Activated CD4-positive, alpha-beta memory T cell treated with anti-CD3 and anti-CD28 coated beads, Interleukin-2, amount 10 ng/mL, durations not matched to agents 7 days and 5 days (primary cell): ENCODE results near the gene TTLL4. TPM values are rescaled to one million over a fixed set of nuclear protein-coding genes. Genes with fewer than 3 reads are reported as not detected.

Experiments
- CTCF ChIA-PET: fragments of 350-600 bp; sonication (Branson Sonifier 250); formaldehyde crosslinking; loops from one replicate; lab custom pipeline; 2021; ENCODE audit warnings: antibody characterized with exemption, inconsistent platforms; lab: Charles Lee
- POLR2A ChIA-PET: fragments of 350-600 bp; sonication (Branson Sonifier 250); formaldehyde crosslinking; loops from one replicate; lab custom pipeline; 2021; ENCODE audit warnings: antibody characterized with exemption; lab: Charles Lee
- DNase-seq: peaks from one replicate; pipeline ENCODE4 v3.0.0-alpha.2; 2020
- H3K27ac Mint-ChIP-seq: one replicate; pipeline ENCODE4 v1.8.0; 2021; ENCODE audit warnings: mild to moderate bottlenecking, mixed read lengths
- H3K27me3 Mint-ChIP-seq: one replicate; pipeline ENCODE4 v1.8.0; 2021; ENCODE audit warnings: mixed read lengths
- H3K36me3 Mint-ChIP-seq: one replicate; pipeline ENCODE4 v1.8.0; 2021; ENCODE audit warnings: low read depth, mixed read lengths
- H3K4me1 Mint-ChIP-seq: one replicate; pipeline ENCODE4 v1.8.0; 2021; ENCODE audit warnings: mixed read lengths
- H3K4me3 Mint-ChIP-seq: one replicate; pipeline ENCODE4 v1.8.0; 2021; ENCODE audit warnings: mild to moderate bottlenecking, mixed read lengths
- H3K9me3 Mint-ChIP-seq: one replicate; pipeline ENCODE4 v1.8.0; 2021; ENCODE audit warnings: mixed read lengths
- total RNA-seq, 2 experiments: library from RNA; stranded (reverse); gene quantifications; one replicate each; pipeline ENCODE4 v1.2.3, GENCODE V29; 2021

The TTLL4 gene
- total RNA-seq, 2 experiments from 2014 or later = 27.6 to 29.2 TPM

DNA sequence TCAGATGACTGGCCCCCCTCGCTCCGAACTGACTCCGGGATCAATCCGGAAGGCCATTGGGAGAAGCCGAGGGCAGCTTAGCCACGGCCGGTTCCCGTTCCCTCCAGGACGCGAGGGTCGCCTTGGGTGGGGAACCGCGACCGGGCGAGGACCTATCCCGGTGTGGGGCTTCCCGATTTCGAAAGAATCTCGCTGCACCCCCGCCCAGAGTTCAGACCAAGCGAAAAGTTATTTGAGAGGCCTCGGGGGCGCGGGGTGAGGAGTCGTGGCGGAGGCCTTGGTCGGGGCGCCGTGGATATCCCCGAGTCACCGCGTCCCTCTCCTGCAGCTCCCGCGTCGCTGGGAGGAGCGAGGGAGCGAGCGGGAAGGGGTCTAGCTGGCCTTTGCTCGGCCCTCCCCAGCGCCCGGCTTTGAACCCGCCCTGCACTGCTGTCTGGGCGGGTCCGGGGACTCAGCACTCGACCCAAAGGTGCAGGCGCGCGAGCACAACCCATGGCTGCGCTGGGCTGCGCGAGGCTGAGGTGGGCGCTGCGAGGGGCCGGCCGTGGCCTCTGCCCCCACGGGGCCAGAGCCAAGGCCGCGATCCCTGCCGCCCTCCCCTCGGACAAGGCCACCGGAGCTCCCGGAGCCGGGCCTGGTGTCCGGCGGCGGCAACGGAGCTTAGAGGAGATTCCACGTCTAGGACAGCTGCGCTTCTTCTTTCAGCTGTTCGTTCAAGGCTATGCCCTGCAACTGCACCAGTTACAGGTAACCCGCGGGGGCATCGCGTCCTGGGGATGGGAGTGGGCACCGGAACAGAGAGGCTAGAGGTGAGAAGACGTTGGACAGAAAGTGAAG lies 71.3 kb downstream of the TTLL4 start, which contains the start of gene CYP27A1:
Gene CYP27A1, plus strand, starts transcription at position 457 of the 837 bp plus-strand sequence. Its CDS starts 36 bp downstream, at position 493.
- no peak within 1 kb of the TSS for H3K4me3 Mint-ChIP-seq
- H3K36me3 Mint-ChIP-seq = peaks cover 7% of the 10 kb centered on the region
- H3K9me3 Mint-ChIP-seq = peaks cover 8% of the 10 kb centered on the region
- CTCF ChIA-PET = no interaction called here
- DNase-seq = no peak
- peaks cover 45% of the 10 kb centered on the region for H3K27me3 Mint-ChIP-seq
- H3K27ac Mint-ChIP-seq = no peak within 1 kb of the TSS
- peaks cover 2% of the 10 kb centered on the region for H3K4me1 Mint-ChIP-seq
- POLR2A ChIA-PET = no interaction called here

DNA sequence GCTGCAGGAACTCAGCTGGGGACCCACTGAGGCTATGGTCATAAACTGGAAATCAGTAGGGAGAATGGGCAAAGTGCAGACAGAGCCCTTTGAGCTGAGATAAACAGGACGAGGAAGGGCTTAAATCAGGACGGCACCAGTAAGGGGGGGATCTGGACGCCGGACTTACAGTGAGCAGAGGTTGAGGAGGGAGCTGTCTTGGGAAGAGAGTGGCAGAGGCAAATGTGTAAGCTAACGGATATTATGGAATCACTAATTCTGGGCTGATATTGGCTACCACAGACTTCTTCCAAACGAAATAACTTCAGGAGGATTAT lies 71.9 kb downstream of the TTLL4 start:
- H3K4me1 Mint-ChIP-seq = peaks cover 2% of the 10 kb centered on the region
- ChIA-PET POLR2A (no interaction called here), CTCF (no interaction called here)
- peaks cover 4% of the 10 kb centered on the region for H3K9me3 Mint-ChIP-seq
- peaks cover 45% of the 10 kb centered on the region for H3K27me3 Mint-ChIP-seq
- H3K36me3 Mint-ChIP-seq = peaks cover 3% of the 10 kb centered on the region
- no peak for DNase-seq
- H3K4me3 Mint-ChIP-seq = no peak overlapping the region
- no peak overlapping the region for H3K27ac Mint-ChIP-seq

DNA sequence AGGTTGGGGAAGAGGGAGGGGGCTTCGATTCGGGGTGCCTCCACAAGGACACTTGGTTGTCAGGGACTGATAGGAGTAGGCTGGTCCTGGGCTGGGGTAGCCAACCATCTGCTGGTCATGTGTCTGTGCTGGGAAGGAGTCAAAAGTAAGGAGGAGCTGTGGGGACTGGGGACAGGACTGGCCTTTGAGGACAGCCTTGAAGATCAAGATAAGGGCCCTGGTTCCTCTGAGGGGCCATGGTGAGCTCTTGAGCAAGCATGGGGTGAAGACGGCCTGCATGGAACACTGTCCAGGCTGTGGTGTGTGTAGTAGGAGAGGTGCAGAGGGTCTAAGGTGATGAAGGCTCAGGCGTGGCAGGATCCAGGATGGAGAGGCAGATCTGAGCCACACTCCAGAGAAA lies 73.1 kb downstream of the TTLL4 start:
- H3K9me3 Mint-ChIP-seq = no peaks in the 10 kb centered on the region
- CTCF ChIA-PET = no interaction called here
- no peaks in the 10 kb centered on the region for H3K36me3 Mint-ChIP-seq
- POLR2A ChIA-PET = no interaction called here
- H3K4me3 Mint-ChIP-seq = no peak overlapping the region
- H3K27me3 Mint-ChIP-seq = peaks cover 47% of the 10 kb centered on the region
- peaks cover 2% of the 10 kb centered on the region for H3K4me1 Mint-ChIP-seq
- DNase-seq = no peak
- H3K27ac Mint-ChIP-seq = no peak overlapping the region

- Mint-ChIP-seq H3K9me3 (no peaks in the 10 kb centered on the region), H3K4me3 (no peak overlapping the region), H3K27ac (no peak overlapping the region), H3K4me1 (peaks cover 2% of the 10 kb centered on the region), H3K27me3 (peaks cover 42% of the 10 kb centered on the region), H3K36me3 (no peaks in the 10 kb centered on the region)
- no peak for DNase-seq
- ChIA-PET CTCF (no interaction called here), POLR2A (no interaction called here)
Observed at GRCh38 chr2:218785103-218785502, 74.5 kb downstream of the TTLL4 start.

GRCh38 chr2:218786133-218786532 lies 75.5 kb downstream of the TTLL4 start:
- Mint-ChIP-seq H3K9me3 (no peaks in the 10 kb centered on the region), H3K36me3 (no peaks in the 10 kb centered on the region), H3K4me3 (no peak overlapping the region), H3K27ac (no peak overlapping the region), H3K27me3 (peaks cover 35% of the 10 kb centered on the region), H3K4me1 (peaks cover 2% of the 10 kb centered on the region)
- no peak for DNase-seq
- CTCF ChIA-PET = no interaction called here
- POLR2A ChIA-PET = no interaction called here

- Mint-ChIP-seq H3K27me3 (peaks cover 23% of the 10 kb centered on the region), H3K27ac (no peak overlapping the region), H3K9me3 (no peaks in the 10 kb centered on the region), H3K4me3 (no peak overlapping the region), H3K4me1 (no peaks in the 10 kb centered on the region), H3K36me3 (no peaks in the 10 kb centered on the region)
- ChIA-PET CTCF (interaction anchor here (0.6 kb wide), 1 partner anchor 222 kb away, joined by 3 read pairs; no protein-coding TSS in a partner anchor), POLR2A (no interaction called here)
- DNase-seq = no peak
Observed at GRCh38 chr2:218788529-218789255, 78.1 kb downstream of the TTLL4 start.

- H3K36me3 Mint-ChIP-seq = no peaks in the 10 kb centered on the region
- no peak for DNase-seq
- no peak overlapping the region for H3K4me3 Mint-ChIP-seq
- CTCF ChIA-PET = no interaction called here
- H3K27me3 Mint-ChIP-seq = peaks cover 37% of the 10 kb centered on the region
- no peak overlapping the region for H3K27ac Mint-ChIP-seq
- H3K4me1 Mint-ChIP-seq = no peaks in the 10 kb centered on the region
- H3K9me3 Mint-ChIP-seq = no peaks in the 10 kb centered on the region
- POLR2A ChIA-PET = no interaction called here
Observed at GRCh38 chr2:218792433-218792832, 81.8 kb downstream of the TTLL4 start.

- H3K4me1 Mint-ChIP-seq = peaks cover 1% of the 10 kb centered on the region
- H3K9me3 Mint-ChIP-seq = no peaks in the 10 kb centered on the region
- no peak for DNase-seq
- no peak overlapping the region for H3K4me3 Mint-ChIP-seq
- ChIA-PET CTCF (no interaction called here), POLR2A (no interaction called here)
- H3K27me3 Mint-ChIP-seq = peaks cover 43% of the 10 kb centered on the region
- no peak overlapping the region for H3K27ac Mint-ChIP-seq
- no peaks in the 10 kb centered on the region for H3K36me3 Mint-ChIP-seq
Observed at GRCh38 chr2:218796691-218797090, 86.1 kb downstream of the TTLL4 start.

DNA sequence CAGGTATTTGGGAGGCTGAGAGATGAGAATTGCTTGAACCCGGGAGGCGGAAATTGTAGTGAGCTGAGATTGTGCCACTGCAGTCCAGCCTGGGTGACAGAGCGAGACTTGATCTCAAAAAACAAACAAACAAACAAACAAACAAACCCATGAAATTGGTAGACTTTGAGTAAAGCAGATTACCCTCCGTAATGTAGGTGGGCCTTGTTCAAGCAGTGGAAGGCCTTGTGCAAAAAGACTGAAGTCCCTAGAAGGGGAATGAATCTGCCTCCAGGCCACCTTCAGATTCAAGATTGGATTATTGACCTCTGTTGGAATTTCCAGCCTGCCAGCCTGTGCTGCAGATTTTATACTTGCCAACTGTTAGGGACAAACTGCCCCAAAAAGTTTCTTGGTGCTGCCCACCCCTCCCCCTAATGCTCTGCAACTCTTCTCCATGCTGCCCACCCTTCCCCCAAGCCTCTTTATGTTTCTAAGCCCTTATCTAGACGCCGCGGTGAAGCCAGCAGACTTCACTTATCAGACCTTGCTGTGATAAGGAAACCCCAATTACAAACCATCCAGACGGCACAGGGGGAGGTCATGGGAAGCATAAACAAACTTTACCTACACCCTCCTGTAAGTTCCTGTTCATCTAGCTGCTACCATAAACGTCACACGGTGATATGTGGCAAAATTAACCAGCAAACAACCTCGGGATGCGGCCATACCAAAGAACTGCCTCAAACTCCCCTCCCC lies 88.3 kb downstream of the TTLL4 start:
- no peak for DNase-seq
- no peak overlapping the region for H3K4me3 Mint-ChIP-seq
- H3K9me3 Mint-ChIP-seq = no peaks in the 10 kb centered on the region
- H3K36me3 Mint-ChIP-seq = no peaks in the 10 kb centered on the region
- H3K27ac Mint-ChIP-seq = no peak overlapping the region
- peaks cover 11% of the 10 kb centered on the region for H3K4me1 Mint-ChIP-seq
- ChIA-PET CTCF (no interaction called here), POLR2A (no interaction called here)
- peaks cover 41% of the 10 kb centered on the region for H3K27me3 Mint-ChIP-seq

- ChIA-PET POLR2A (no interaction called here), CTCF (no interaction called here)
- H3K36me3 Mint-ChIP-seq = no peaks in the 10 kb centered on the region
- H3K9me3 Mint-ChIP-seq = no peaks in the 10 kb centered on the region
- no peak overlapping the region for H3K27ac Mint-ChIP-seq
- no peak overlapping the region for H3K4me3 Mint-ChIP-seq
- no peak for DNase-seq
- H3K27me3 Mint-ChIP-seq = peaks cover 48% of the 10 kb centered on the region
- H3K4me1 Mint-ChIP-seq = peaks cover 11% of the 10 kb centered on the region
Observed at GRCh38 chr2:218799990-218800389, 89.4 kb downstream of the TTLL4 start.

DNA sequence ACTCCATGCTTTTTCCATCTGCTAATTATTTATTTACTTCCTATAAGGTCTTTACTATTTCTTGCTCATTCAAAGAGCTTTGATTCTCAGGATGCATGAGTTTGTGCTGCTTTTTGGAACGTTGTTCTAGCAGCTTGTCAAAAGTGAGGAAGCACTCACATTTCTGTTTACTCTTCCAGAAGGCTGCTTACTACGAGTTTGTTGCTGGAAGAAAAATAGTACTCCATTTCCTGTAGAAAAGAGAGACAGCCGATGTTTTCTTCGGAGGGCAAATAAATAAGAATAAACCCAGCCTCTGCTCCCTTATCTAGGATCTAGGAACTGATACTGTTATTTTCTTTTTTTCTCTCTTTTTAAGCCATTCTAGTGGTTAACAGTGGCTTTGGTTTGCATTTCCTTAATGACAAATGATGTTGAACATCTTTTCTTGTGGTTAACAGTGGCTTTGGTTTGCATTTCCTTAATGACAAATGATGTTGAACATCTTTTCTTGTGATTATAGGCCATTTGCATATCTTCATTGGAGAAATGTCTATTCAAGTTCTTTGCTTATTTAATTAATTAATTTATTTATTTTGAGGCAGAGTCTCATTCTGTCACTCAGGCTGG lies 91.9 kb downstream of the TTLL4 start:
- ChIA-PET CTCF (no interaction called here), POLR2A (interaction anchor here (0.7 kb wide), 1 partner anchor 579 kb away, joined by 3 read pairs; no protein-coding TSS in a partner anchor)
- DNase-seq = no peak
- H3K9me3 Mint-ChIP-seq = peaks cover 2% of the 10 kb centered on the region
- H3K36me3 Mint-ChIP-seq = no peaks in the 10 kb centered on the region
- peaks cover 46% of the 10 kb centered on the region for H3K27me3 Mint-ChIP-seq
- H3K4me1 Mint-ChIP-seq = peaks cover 16% of the 10 kb centered on the region
- H3K27ac Mint-ChIP-seq = no peak overlapping the region
- no peak overlapping the region for H3K4me3 Mint-ChIP-seq

DNA sequence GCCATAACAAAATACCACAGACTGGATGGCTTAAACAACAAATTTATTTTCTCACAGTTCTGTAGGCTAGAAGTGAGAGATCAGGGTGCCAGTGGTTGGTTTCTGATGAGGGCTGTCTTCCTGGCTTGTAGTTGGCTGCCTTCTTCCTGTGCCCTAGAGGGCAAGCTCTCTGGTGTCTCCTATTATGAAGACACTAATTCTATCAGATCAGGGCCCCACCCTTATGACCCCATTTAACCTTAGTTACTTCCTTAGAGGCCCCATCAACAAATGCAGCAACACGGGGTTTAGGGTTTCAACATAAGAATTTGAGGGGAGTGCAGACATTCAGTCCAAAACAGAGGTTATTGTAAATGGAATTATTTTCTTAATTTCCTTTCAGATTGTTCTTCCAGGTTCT lies 94.2 kb downstream of the TTLL4 start:
- H3K4me1 Mint-ChIP-seq = peaks cover 16% of the 10 kb centered on the region
- no peak overlapping the region for H3K4me3 Mint-ChIP-seq
- no peak overlapping the region for H3K27ac Mint-ChIP-seq
- no peaks in the 10 kb centered on the region for H3K36me3 Mint-ChIP-seq
- peaks cover 2% of the 10 kb centered on the region for H3K9me3 Mint-ChIP-seq
- POLR2A ChIA-PET = no interaction called here
- H3K27me3 Mint-ChIP-seq = peaks cover 38% of the 10 kb centered on the region
- DNase-seq = no peak
- CTCF ChIA-PET = no interaction called here
